VCaP (cell line): ENCODE measurements around the gene HOXD8.

ENCODE experiments used
- H3K27ac ChIP-seq: fragments of 450-650 bp; 2 replicates; pipeline ENCODE4 v1.5.1; 2017
- CTCF ChIP-seq: fragments of 450-650 bp; conservative IDR thresholded peaks from 2 replicates; pipeline ENCODE4 v1.5.1; 2017; ENCODE audit warnings: mild to moderate bottlenecking, moderate library complexity

Gene HOXD8

DNA sequence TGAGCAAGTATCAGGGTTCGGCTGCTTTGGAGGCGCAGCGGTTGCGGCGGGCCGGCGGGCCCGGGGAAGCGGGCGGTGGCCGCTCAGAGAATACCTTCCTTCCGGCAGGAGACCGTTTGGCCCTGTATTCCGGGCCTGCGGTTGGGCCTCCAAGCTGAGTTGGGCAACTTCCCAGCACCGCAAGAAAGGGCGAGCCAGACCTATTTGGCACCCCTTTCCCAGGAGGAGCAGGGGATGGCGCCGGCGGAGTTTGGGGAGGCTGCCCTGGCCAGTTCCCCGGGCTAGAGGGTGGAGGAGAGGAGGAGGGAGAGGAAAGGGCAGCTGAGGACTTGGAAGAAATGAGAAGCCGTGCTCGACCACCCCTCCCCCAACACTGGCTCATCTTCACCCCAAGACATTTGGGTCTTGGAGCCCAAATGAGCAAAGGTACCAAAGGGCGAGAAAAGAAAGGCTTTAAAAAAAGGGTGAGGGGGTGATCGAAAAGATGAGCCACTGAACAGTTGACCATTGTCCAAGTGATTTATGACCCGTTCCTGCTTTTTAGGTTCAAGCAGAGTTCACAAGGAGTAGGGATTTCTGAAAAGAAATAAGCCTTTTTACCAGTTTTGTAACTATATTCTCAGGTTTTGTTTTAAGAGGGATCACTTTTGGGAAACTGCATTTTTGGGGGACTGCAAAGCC is 36.0 kb downstream of the HOXD8 start:
- H3K27ac ChIP-seq, result no peak overlapping the region
- no peak for TF ChIP-seq CTCF

DNA sequence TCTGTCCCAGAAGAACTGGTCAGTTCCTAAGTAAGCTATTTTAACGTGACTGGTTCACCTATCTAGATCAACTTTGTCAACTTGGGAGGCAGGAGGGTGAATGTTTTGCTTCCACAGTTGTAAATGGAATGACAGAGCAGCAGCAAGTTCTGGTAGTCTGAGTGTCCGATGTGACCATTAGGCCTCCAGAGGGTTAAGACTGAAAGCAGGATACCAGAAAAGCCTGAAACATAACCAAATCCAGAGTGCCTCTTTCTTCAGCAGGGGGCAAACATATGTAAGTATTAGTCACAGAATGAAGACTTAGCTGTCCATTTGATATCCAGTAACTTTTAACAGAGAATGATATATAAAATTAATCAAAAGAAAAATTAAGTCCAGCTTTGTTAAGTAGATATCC is 36.8 kb downstream of the HOXD8 start:
- no peak overlapping the region for H3K27ac ChIP-seq
- no peak for TF ChIP-seq CTCF

DNA sequence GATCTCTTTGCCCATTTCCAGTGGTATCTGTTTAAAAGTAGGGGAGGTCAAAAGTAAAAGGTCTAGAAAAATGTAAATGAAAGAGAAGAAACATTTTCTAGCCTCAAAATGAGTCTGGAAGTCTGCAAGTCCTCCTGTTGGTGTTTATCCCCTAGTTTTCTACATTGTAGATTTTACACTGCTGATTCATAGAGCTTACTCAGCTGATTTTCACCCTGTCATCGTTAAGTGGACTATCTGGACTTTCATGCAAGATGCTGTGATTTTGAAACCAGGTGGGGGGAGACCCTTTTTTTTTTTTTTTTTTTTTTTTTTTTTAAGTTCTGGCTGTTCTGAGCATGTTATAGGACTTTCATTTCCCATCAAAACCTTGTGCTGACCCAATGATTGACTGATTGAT is 37.9 kb downstream of the HOXD8 start:
- TF ChIP-seq CTCF, result no peak
- H3K27ac ChIP-seq, result no peak overlapping the region

DNA sequence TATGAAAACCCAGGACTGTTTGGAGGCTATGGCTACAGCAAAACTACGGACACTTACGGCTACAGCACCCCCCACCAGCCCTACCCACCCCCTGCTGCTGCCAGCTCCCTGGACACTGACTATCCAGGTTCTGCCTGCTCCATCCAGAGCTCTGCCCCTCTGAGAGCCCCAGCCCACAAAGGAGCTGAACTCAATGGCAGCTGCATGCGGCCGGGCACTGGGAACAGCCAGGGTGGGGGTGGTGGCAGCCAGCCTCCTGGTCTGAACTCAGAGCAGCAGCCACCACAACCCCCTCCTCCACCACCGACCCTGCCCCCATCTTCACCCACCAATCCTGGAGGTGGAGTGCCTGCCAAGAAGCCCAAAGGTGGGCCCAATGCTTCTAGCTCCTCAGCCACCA is 39.7 kb downstream of the HOXD8 start:
- H3K27ac ChIP-seq, result no peak overlapping the region
- no peak for TF ChIP-seq CTCF

DNA sequence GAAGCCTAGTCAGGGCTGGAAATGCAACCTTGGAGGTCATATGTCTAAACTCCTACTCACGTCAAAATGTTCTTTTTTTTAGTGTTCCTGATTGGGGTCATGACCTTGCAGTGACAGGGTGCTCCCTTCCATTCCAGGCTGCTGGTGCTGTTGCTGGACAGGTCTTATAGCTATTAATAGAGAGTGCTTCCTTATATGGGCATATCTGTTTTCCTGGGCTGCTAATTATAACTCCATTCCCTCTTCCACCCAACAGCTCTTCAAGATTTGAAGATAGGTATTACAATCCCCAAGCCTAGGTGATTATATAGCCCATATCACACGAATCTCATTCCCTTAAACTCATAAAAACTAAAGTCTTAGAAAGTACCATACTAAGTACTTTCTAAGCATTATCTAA is 40.2 kb downstream of the HOXD8 start:
- H3K27ac ChIP-seq, result no peak overlapping the region
- no peak for TF ChIP-seq CTCF

DNA sequence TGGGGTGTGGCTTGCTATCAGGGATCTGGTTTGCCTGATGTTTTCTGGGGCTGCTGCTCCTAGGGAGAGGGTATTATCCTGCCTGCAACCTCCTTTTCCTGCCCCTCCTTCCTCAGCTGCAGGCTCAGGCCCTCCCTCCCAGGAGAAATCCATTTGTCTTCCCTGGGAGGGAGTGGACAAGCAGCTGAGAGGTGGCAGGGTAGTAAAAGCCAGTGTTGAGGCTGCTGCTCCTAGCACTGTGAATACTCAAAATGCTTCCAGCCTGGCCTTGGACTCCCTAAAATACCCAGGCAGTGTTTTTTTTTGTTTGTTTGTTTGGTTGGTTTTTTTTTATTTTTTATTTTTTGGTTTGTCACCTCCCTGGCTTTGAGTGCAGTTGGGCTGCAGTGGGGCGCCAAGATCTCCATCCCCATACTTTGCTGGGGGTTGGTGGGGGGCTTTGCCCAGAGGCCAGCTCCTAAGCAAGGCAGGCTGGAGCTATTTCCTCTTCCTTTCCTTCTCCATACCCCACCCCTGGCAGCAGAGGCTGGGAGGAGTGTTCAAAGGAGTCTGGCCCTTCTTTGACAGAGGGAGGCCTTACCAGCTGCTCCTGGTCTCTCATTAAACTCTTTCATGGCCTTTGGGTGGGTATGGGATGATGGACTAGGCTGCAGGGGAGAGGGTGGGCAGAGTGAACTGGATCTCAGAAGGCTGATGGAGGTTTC is 41.2 kb downstream of the HOXD8 start:
- H3K27ac ChIP-seq, result no peak overlapping the region
- TF ChIP-seq CTCF, result no peak

GRCh38 chr2:176171351-176172006 is 42.0 kb downstream of the HOXD8 start:
- H3K27ac ChIP-seq, result no peak overlapping the region
- no peak for TF ChIP-seq CTCF
